Fibroblast of villous mesenchyme (primary cell): ENCODE measurements around the gene SYCE3. TPM values are rescaled to one million over a fixed set of nuclear protein-coding genes. Genes with fewer than 3 reads are reported as not detected.

Source experiments
- DNase-seq: peaks from one replicate; pipeline ENCODE4 v3.0.0-alpha.2; 2010; ENCODE audit warnings: low read depth
- H3K4me3 ChIP-seq: 2 replicates; pipeline ENCODE4 v1.5.1; 2011; ENCODE audit warnings: low read depth, mild to moderate bottlenecking, low read length
- total RNA-seq: library from RNA; depleted of rRNA; stranded (reverse); fragments of >200 nt; gene quantifications from 2 replicates; pipeline ENCODE4 v1.2.3, GENCODE V29; 2012
- TF ChIP-seq, protein P1 (sequence below): IDR thresholded peaks from 2 replicates; pipeline ENCODE4 v1.5.1; 2012; ENCODE audit warnings: low read depth, mild to moderate bottlenecking, low read length; ENCODE audit not compliant: insufficient read depth

The SYCE3 gene
- total RNA-seq, 1 donor = not detected

DNA sequence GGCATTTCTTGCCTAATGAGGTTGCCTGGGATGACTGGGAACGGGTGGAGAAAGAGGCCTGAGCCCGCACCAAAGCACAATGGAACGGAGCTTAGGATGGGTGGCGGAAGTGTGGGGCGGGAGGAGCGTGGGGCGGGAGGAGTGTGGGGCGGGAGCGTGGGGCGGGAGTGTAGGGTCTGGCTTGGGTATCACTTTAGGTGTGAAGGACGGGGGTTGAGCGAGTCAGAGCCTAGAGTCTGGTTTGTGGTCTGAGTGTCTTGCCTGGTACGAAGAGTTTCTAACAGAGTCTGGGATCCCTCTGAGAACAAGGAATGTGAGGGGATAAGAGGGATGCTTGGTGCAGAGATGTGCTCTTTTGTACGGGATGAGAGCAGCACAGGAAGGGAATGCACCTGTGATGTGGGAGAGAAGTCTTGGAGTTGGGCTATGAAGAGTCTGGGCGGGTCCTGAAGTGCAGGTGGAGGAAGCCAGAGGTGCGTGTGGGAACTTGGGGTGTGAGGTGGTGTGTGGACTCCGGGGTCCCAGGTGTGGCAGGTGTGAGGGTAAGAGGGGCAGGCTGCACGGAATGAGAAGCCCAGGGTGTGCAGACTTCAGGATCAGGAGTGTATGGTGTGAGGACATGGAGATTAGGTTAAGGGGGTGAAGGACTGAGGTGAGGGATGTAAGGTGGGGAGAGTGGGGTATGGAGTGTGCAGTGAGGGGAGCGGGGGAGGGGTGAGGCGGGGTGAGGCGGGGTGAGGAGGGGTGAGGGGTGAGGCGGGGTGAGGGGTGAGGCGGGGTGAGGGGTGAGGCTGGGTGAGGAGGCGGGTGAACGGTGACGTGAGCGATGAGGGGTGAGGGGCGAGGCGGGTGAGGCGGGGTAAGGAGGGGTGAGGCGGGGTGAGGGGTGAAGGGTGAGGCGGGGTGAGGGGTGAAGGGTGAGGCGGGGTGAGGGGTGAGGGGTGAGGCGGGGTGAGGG is 1.0 kb downstream of the SYCE3 start:
- DNase-seq = no peak

DNA sequence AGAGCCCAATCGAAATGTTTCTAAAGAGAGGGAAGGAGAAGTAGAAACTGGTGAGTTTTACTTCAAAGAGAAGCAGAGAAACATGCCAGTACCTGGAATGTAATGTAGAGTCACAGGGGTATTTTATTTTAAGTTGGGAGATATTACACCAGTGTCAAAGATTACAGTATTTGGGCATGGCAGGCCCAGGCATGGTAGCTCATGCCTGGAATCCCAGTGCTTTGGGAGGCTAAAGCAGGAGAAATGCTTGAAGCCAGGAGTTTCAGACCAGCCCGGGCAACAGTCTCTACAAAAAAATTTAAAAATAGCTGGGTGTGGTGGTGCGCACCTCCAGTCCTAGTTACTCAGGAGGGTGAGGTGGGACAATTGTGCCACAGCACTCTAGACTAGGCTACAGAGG is 2.7 kb downstream of the SYCE3 start:
- DNase-seq = no peak
- H3K4me3 ChIP-seq = no peak overlapping the region
- TF ChIP-seq, protein P1, sequence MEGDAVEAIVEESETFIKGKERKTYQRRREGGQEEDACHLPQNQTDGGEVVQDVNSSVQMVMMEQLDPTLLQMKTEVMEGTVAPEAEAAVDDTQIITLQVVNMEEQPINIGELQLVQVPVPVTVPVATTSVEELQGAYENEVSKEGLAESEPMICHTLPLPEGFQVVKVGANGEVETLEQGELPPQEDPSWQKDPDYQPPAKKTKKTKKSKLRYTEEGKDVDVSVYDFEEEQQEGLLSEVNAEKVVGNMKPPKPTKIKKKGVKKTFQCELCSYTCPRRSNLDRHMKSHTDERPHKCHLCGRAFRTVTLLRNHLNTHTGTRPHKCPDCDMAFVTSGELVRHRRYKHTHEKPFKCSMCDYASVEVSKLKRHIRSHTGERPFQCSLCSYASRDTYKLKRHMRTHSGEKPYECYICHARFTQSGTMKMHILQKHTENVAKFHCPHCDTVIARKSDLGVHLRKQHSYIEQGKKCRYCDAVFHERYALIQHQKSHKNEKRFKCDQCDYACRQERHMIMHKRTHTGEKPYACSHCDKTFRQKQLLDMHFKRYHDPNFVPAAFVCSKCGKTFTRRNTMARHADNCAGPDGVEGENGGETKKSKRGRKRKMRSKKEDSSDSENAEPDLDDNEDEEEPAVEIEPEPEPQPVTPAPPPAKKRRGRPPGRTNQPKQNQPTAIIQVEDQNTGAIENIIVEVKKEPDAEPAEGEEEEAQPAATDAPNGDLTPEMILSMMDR = no peak

More for the DNA sequence above, 1.0 kb downstream of the SYCE3 start:
- TF ChIP-seq, protein P1 = no peak
- no peak overlapping the region for H3K4me3 ChIP-seq

DNA sequence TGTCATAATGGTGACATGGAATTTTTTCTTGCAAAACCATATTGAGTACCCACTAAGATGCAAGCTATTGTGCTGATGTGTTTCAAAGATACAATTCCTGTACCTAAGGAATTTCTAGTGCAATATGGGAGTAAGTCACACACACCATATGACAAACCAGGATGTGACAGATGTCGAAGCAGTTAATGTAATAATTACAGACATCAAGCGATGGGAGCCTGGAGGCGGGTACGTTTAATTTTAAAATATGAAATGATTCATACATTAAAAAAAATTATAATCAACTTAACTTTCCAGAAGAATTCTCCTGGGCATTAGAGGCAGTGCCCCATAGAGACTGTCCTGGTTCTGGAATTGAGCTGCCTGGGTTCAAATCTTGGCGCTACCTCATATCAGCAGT is 6.0 kb downstream of the SYCE3 start:
- TF ChIP-seq, protein P1 = no peak
- DNase-seq = no peak
- H3K4me3 ChIP-seq = no peak overlapping the region

DNA sequence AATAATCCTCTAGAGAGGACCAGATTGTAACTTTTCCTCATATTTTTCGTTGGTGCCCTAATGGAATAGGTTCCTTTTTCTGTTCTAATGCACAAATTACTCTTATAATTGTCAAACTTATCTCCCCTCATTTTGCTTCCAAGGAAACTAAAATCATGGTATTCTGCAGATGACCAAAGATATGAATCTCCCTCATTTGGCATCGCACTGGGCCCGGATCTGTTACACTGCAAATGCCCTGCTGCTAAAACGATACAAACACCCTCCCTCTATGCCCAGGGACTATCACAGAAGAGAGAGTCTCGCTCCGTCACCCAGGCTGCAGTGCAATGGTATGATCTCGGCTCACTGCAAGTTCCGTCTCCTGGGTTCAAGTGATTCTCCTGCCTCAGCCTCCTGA is 9.4 kb downstream of the SYCE3 start:
- H3K4me3 ChIP-seq = no peak overlapping the region
- DNase-seq = no peak
- TF ChIP-seq, protein P1 = no peak

DNA sequence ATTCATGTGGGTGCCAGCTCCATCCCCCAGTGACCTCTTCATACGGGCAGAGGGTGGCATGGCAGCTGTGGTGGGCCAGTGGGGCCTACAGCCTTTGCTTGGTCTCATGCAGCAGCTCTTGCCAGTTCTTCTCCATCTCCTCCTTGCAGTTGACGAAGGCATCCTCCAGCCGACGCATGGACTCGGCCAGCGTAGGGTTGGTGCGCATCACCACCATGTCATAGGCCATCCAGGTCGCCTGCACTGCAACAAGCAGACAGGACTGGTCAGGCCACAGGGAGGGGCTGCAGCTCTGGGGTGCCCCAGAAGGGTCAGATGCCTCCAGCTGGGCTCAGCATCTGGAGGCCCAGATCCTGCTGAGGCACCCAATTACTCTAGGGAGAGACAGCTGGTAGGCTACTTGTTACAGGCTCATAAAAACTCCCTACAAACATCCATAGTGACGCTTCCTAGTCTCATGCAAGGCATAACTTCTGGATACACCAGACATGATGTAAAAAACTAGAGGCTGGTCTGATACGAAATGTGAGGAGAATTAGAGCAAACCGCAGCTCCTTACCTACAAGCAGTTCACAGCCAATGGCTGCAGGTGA is 11.5 kb downstream of the SYCE3 start:
- H3K4me3 ChIP-seq = no peak overlapping the region
- DNase-seq = peak; percentile 38
- TF ChIP-seq, protein P1 = no peak

DNA sequence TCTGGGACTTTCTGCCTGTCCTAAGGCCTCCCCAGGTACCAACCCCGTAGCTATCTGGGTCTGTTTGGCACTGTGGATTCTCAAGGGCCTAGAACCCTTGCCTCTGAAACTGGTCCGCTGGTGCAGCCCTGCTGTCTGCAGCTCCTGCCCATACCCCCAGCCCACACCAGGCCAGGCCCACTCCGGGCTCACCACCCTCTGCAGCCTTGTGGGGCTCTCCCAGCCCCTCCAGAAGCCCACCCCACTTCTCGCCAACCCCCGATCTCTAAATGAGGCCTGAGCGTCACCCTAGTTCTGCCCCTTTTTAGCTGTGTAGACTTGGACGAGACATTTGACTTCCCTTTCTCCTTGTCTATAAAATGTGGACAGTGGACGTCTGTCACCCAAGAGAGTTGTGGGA is 12.3 kb downstream of the SYCE3 start:
- no peak overlapping the region for H3K4me3 ChIP-seq
- TF ChIP-seq, protein P1 = no peak
- no peak for DNase-seq
